GM19372 (cell line): ENCODE results near the gene PLCB3.
A peak's percentile ranks its signal among the peaks of the same experiment; 100 is the strongest.

Experiments
- ATAC-seq: cut with Tn5 transposase; IDR thresholded peaks from one replicate; pipeline ENCODE4 v1.9.1; 2021; ENCODE audit warnings: mild to moderate bottlenecking, low read depth, moderate library complexity; ENCODE audit not compliant: unreplicated experiment

The PLCB3 gene

DNA sequence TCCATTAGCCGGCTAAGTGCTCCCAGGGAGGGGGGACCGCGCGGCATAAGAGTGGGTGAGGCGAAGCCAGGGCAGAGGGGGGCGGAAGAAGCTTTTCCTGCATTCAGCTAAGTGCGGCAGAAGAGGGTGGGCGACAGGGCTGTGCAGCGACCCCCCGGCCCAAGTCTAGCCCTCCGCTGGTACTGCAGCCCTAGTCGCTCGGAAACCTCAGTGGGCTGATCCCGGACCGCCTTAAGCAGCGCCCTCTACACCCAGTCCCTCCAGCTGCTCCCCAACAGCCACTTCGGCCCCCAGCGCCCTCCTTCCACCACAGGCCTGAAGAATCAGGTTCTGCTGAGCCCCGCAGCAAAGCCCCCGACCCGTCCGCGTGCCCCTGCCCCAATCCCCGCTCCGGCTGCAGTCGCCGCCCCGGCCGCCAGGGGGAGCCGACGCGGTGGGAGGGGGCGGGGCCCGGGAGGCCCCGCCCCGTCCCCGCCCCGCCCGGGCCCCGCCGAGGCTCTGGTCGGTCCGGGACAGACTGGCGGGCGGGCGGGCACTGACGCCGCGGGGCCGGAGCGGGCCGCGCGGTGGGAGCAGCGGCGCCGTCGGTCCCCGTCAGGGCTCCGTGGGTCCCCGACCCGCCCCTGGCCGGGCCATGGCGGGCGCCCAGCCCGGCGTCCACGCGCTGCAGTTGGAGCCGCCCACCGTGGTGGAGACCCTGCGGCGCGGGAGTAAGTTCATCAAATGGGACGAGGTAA, at the start of gene PLCB3:
PLCB3 (plus strand) TSS at position 515 of the 737 bp plus-strand sequence; CDS start at position 635, 120 bp downstream.
- ATAC-seq = no peak

GRCh38 chr11:64201543-64201942, 49.8 kb upstream of the PLCB3 start:
- ATAC-seq = no peak

DNA sequence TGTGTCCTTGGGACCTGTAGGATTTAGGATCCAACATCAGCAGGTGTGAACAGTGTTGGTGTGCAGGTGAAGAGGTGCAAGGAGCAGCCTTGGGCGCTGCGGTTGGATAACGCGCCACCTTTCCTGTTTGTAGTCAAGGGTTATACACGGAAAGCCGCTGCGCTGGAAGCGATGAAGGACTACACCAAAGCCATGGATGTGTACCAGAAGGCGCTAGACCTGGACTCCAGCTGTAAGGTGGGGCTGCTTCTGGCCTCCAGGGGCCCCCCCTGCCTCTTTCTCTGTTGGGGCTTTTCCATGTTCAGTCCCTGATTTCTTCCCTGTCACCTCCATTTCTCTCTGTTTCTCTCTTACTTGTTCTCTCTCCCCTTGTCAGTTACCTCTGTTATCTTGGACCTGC, 48.3 kb upstream of the PLCB3 start:
- ATAC-seq = no peak

GRCh38 chr11:64203421-64204079, 47.8 kb upstream of the PLCB3 start:
- ATAC-seq = no peak

GRCh38 chr11:64204080-64204440, 47.3 kb upstream of the PLCB3 start:
- no peak for ATAC-seq

- ATAC-seq = no peak
Observed at GRCh38 chr11:64204464-64204989, 46.8 kb upstream of the PLCB3 start.

GRCh38 chr11:64206457-64207255, 44.7 kb upstream of the PLCB3 start, which contains the start of gene FERMT3:
Gene FERMT3, plus strand, starts transcription at chr11:64206721. Its CDS starts 644 bp downstream, at chr11:64207365.
- peak; percentile 44 for ATAC-seq

GRCh38 chr11:64207256-64208085, 43.9 kb upstream of the PLCB3 start:
- ATAC-seq = no peak

GRCh38 chr11:64208086-64208795, 43.1 kb upstream of the PLCB3 start:
- no peak for ATAC-seq

DNA sequence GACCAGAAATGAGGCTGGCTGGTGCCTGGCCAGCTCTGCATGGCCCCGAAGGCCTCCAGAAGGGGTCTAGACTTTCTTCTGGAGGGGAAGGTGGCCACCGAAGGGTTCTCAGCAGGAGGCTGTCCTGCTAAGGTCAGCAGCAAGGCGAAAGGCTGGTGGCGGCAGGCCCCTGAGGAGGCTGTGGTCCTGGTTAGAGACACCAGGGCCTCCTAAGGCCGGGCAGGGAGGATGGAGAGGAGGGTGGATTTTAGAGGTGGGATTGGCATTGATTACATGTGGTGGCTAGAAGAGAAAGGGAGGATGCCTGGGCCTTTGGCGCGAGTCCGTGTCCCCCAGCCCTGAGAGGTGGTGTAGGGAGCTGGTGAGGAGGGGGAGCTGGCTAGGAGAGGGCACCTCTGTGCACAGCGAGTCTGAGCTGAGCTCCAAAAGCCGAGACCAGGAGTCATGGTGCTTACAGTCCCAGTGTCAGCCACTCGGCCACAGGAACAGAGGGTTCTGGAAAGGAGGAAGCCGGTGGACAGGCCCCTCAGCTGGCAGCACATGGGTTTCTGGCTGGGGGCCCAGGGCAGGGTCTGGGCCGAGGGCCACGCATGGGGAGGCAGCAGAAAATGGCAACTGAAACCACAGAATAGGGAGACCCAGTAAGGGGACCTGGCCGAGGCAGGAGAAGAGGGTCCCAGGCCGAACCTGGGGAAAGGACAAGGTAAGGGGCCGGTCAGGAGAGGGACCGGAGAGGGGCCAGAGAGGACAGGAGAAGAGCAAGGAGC, 42.4 kb upstream of the PLCB3 start:
- no peak for ATAC-seq

DNA sequence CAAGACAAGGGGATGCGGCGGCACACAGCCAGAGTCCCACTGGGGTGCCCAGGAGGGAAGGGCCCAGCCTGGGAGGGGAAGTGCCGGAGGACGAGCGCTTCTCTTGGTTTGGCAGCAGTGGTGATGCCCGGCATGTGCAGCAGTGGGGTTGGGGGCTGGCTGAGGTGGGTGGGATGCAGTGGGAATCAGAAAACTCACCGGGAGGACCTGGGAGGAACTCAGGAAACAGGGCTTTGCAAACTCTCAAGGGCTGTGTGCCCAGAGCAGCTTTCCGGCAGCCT, 41.8 kb upstream of the PLCB3 start:
- no peak for ATAC-seq

DNA sequence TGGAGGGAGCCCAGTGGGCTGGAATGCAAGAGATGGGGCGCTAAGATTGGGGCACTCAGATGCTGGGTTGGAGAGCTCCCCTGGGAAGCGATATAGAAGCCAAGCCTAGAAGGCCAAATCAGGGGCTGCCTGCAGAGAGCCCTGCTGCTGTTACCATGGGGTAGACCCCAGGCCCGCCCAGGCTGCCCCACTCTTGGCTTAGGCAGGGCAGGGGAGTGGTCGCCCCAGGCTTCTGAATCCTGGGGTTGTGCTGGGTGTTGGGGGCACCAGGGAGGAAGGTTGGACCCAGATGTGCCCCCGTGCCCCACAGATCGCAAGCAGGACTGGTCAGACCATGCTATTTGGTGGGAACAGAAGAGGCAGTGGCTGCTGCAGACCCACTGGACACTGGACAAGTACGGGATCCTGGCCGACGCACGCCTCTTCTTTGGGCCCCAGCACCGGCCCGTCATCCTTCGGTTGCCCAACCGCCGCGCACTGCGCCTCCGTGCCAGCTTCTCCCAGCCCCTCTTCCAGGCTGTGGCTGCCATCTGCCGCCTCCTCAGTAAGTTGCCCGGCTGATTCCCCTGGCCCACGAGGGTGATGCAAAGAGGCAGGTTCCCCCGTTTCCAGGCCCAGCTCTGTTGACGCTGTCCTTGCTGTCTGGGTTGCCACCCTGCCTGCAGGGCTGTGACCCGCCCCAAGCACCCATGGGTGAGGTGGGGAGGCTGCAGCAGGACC, 40.9 kb upstream of the PLCB3 start:
- no peak for ATAC-seq

GRCh38 chr11:64211181-64211872, 40.0 kb upstream of the PLCB3 start:
- no peak for ATAC-seq

DNA sequence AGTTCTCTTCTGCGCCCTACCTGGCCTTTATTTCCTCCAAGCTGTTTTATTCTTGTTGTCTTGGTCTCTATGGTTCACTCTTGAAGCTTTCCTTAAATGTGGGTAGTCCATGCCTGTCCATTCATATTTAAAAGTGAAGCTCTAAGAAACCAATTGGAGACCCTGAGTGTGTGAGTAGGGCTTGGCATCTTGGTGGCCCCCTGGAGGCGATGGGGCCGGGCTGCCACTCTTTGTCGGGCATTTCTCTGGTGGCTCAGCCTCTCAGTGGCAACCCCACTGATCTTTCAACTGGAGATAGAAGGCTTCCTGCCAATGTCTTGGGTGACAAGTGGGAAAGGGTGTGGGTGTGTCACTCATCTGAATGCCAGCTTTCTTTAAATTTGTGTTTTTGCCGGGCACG, 34.5 kb upstream of the PLCB3 start:
- no peak for ATAC-seq

DNA sequence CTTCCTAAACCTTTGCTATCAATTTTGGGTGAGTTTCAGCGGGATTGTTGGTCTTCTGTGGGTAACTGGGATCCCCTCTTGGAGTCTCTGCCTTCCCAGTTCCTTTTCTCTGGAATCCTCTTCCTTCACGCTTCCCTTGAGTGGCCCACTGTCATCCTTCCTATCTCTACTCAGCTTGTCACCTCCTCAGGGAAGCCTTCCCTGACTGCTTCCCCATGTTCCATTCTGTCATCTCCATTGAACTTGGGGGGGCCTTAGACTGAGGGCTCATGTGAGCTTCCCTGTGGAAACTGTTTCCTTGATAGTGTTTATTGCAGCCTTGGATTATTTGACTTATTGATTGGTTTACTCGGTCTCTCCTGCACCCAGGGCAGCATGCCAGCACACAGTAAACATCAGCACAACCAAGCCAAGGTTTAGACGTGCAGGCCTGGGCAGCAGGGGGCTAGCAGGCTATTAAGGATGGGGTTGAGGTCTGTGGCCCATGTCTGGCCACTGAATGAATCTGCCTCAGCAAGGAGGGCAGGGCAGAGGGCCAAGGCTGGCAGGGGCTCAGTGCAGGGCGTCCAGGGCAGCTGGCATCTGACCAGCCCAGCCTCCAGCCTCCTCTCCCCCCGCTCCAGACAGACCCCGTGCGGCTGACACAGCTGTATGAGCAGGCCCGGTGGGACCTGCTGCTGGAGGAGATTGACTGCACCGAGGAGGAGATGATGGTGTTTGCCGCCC, 32.5 kb upstream of the PLCB3 start:
- no peak for ATAC-seq

DNA sequence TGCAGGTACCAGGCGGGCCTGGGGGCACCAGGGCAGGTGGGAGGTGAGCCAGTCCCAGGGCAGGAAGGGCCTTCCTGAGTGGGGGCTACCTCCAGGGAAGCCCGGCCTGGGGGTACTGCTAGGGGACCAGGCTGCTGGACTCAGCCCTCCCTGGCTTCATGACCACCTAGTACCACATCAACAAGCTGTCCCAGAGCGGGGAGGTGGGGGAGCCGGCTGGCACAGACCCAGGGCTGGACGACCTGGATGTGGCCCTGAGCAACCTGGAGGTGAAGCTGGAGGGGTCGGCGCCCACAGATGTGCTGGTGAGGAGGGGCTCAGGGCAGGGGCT, 32.0 kb upstream of the PLCB3 start:
- no peak for ATAC-seq

DNA sequence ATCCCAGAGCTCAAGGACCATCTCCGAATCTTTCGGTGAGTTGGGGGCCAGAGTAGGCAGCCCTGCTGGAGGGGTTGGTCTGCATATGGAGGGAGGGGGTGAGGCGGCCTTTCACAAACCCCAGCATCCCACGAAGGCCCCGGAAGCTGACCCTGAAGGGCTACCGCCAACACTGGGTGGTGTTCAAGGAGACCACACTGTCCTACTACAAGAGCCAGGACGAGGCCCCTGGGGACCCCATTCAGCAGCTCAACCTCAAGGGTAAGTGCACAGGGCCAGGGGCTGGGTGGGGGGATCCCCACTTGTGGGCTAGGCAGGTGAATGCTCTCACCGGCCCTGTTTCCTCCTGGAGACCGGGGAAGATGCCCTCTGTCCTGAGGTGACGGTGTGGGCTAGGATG, 31.6 kb upstream of the PLCB3 start:
- no peak for ATAC-seq
